HG03558 (cell line): ENCODE measurements around the gene WDSUB1.
A peak's percentile ranks its signal among the peaks of the same experiment; 100 is the strongest.

Experiments used
- ATAC-seq: cut with Tn5 transposase; IDR thresholded peaks from one replicate; pipeline ENCODE4 v1.9.1; 2021; ENCODE audit warnings: moderate number of reproducible peaks; ENCODE audit not compliant: unreplicated experiment; ENCODE audit errors: extremely low read depth

WDSUB1 gene, protein sequence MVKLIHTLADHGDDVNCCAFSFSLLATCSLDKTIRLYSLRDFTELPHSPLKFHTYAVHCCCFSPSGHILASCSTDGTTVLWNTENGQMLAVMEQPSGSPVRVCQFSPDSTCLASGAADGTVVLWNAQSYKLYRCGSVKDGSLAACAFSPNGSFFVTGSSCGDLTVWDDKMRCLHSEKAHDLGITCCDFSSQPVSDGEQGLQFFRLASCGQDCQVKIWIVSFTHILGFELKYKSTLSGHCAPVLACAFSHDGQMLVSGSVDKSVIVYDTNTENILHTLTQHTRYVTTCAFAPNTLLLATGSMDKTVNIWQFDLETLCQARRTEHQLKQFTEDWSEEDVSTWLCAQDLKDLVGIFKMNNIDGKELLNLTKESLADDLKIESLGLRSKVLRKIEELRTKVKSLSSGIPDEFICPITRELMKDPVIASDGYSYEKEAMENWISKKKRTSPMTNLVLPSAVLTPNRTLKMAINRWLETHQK

DNA sequence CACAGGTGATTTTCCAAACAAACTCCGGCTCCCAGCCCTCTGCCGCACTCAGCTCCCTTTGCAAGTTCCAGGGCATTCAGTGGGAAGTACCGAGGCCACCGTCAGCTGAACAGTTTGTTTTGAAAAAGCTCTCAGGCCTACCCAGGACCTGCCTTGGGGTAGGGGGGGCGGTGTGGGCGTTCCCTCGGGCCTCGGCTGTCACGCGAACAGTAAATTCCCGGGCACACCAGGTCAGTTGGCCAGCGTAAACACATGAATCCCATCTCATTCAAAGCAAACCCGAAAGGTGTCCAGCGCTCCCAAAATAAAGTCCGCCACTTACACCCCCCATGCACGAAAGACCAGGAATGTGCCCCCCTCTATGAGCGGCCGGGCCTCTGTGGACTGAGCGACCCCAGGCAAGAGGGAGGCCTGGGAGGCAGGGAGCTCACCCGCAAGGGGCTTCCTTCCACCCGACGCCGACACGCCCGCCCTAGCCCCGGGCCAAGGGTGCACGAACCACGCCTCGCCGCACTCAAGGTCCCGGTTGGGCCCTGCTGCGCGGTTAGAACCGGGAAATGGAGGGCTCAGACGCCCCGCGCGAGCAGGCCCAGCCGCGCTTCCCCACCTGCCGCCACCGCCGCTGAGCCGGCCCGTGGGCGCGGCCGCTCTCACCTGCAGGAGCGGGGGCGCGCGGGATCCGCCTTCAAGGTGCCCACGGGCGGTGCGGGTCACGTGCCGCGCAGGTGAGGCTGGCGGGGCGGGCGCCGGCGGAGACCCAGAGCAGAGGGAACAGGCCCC is at the start of gene WDSUB1:
Gene WDSUB1, minus strand, starts transcription at position 775 of the 780 bp plus-strand sequence. CDS start 3,634 bp downstream, outside the sequence.
- ATAC-seq, result peak; percentile 15

DNA sequence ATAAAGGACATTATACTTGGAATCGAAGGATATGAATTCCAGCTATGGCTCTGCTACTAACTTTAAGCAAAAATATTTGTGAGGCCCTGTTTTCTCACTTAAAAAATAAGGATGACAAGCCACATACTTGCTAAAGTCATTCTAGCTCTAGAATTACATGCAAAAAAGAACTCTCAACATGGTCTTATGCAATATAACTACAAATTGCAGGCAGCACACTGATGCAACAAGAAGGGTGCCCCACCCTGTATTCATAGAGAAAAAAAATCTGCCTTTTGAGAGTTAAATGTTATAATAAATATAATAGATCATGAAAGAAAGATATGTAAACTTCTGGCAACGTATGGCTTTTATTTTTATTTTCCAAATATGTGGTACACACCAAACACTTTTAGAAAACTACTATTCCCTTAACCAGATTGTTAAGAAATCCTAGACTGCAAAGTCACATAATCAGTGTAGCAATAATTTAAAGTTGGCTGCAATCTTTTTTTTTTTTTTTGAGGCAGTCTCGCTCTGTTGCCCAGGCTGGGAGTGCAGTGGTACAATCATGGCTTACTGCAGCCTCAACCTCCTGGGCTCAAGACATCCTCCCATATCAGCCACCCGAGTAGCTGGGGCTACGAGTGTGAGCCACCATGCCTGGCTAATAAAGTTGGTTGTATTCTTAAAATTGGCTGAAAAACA is 40.2 kb upstream of the WDSUB1 start:
- no peak for ATAC-seq

DNA sequence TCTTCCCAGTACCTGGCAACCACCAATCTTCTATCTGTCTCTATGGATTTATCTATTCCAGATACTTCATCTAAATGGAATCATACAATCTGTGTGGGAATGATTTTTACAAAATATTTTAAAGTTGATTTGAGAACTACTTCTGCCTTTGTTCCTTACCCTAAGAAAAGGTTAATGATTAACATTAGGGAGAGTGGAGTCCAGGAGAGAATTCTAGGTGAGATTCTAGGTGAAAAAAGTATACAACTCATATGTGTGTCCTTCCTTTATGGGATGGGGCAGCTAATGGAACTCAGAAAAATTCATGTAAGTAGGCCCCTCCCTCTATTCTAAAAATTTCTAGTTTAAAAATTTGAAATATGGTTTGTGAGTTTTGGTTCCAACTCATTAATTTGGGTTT is 35.9 kb upstream of the WDSUB1 start:
- ATAC-seq, result no peak

DNA sequence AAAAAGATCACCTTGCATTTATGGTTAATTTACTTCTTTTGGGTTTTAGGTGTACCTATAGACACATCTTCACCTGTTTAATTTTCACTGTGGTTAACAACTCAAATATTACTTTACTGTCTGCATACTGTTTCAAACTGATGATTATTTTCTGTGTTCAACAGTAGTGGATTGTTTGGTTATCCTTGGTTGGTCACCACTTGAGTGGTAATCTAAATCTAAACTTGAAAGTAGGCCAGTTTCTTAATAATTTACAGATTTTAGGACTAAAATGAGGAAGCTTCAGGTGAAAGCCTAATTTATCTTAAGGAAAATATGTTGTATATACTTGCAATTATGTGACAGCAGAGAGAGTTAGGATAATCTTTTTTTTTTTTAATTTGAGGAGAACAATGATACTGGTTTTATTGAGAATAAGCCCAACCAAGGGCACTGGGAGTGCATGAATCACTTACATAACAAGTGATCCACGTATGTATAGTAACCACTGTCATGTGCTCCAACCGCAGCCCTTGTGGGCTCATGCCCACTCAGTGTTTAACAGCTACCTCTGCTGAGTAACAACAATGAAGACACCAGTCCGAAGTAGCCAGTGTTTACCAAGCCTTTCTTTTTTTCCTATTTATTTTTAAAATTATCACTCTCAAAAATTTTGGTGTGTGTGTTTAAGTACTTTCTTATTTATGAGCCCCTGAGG is 31.0 kb upstream of the WDSUB1 start:
- no peak for ATAC-seq

DNA sequence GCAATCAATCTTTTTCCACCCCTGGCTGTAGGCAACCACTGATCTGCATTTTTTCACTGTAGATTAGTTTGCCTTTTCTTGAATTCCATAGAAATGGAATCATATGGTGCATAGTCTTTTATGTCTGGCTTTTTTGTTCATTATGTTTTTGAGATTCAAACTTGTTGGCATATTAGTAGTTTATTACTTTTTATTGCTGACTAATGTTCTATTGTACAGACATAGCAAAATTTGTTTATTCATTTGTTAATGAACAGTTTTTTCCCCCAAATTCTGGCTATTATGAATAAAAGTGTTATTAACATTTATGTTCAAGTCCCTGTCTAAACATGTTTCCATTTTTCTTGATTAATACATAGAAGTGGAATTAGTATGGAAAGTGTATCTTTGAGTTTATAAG is 21.4 kb upstream of the WDSUB1 start:
- no peak for ATAC-seq

DNA sequence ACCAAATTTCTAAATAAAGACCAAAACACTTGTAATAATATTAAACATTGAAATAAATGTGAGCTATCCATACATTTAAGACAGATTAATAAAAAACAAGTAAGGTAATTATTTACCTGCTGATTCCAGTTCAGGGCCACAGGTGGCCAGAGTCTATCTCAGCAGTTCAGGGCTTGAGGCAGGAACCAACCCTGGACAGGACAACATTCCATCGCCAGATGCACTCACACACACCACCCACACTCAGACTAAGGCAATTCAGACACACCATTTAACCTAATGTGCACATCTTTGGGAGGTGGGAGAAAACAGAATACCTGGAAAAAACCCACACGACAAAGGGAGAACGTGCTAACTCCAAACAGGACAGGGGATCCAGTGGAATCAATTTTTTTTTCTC is 14.1 kb upstream of the WDSUB1 start:
- ATAC-seq, result no peak

DNA sequence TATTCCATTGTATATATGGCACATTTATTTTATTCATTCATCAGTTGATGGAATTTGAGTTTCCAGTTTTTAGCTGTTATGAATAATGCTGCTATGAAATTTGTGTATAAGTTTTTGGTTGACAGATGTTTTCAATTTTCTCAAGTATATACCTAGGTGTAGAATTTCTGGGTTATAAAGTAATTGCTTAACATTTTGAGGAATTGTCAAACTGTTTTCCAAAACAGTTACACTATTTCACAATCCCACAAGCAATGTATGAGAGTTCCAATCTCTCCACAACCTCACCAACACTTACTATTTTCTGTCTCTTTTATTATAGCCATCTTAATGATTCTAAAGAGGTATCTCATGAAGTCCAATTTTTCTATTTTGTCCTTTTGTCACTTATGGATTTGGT is 12.5 kb upstream of the WDSUB1 start:
- ATAC-seq, result no peak

DNA sequence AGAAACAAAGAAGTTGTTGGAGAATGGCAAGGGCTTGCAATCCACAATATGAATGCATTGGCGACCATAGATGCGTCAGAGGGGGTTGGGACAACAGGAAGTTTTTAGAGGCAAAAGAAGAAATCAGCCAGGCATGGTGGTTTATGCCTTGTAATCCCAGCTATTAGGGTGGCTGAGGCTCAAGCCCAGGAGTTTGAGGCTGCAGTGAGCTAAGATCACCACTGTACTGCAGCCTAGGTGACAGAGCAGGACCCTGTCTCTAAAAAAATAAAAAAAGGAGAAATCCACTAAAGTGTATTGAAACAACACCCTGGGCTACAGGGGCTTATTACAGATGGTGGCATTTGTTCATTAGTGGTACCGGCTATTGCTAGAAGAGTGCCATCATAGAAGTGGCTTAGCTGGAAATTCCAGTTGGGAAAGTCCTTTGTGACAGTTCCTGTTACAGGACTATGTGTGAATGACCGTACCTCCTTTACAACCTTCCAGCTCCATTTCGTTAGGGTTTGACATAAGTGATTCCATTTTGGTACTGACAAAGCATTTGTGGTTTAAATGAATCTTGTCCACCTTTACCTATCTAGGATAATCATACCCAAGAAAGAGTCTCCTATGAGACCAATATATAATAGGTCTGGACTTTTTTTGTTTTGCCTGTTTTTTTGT is 10.7 kb upstream of the WDSUB1 start:
- ATAC-seq, result no peak

DNA sequence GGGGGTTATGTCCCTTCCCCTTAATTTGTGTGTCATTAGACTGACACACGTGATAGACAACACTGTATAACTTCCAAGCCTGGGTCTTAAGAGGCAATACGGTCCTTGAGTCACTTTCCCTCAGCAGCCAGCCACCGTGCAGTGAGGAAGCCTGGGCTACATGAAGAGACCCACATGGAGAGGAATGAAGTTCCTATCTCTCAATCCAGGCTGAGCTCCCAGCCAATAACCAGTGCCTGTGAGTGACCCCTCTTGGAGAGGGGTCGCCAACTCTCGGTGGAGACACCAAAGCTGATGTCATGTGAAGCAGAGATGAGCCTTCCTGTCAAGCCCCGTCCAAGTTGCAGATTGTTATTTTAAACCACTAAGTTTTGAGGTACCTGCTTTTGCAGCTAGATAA is 5.7 kb upstream of the WDSUB1 start:
- ATAC-seq, result no peak

DNA sequence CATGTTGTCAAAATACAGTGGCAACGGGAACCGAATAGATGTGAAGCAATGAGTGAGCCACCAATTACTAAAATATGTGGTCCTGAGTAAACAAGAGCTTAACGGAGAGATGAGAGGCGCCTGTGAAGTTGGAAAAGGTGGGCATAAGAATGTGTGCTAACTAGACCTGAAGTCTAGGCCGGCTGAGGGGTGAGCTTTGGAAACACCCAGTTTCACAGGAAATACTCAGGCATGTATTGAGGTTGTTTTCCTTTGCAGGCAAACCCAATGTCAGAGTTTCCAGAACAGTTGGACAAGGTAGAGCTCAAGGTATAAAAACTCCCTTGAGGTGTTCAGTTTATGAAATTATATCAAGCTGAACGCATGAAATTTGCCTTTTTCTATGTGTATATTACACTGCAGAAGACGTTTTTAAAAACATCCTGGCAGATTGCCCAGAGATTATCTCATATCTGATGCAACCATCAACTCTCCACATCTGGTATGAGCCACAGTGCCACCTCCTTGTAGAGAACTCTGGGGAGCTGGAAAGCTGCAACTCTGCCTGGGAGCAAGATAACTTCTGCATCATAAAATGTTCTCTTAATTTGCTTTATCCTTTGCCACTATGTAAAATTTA is 3.9 kb upstream of the WDSUB1 start:
- no peak for ATAC-seq

DNA sequence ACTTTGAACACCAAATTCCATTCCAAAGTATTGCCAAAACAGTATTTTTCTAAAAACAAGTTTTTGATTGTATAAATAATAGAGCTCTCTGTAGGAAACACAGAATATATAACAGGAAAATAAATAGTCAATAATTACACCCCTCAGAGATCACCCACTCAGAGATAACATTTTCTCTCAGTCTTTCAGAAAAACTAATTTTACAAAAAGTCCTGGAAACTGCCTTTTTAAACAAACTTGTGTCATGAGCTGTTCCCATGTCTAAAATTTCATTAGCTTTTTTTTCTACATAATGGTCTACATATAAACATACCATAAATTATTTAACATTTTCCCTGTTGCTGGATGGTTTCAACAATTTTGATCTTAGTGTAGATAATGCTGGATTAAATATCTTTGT is 1.2 kb upstream of the WDSUB1 start:
- no peak for ATAC-seq

DNA sequence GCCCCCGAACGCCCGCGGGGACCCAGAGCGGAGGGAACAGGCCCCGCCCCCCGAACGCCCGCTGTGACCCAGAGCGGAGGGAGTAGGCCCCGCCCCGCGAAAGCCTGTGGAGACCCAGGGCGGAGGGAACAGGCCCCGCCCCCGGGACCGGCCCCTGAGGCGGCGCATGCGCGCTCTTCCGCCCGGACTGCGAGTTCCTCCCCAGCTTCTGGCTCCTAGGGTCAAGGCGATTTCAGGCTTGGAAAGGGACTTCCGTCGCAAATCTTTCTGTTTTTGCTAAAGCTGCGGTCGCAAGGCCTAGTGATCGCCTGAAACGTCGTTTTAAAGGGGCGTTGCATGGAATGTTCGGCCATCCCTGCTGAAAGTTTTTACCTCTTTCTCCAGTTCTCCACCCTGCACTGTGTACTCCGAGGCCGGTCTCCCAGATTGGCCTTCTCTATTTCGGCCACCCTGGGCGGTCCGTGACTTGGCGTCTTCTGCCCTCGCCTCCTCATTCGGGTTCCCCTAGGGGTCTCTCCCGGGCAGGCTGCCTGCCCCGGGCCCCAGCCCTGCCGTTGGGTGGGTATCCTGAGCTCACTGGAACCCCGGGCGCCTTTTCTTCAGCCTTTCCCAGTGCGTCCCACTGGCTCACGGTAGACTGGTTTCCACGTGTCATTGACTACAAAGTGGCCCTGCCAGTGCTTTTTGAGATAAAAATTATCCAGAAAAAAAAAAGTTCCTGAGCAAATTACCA is 372 bp upstream of the WDSUB1 start:
- peak; percentile 59 for ATAC-seq

DNA sequence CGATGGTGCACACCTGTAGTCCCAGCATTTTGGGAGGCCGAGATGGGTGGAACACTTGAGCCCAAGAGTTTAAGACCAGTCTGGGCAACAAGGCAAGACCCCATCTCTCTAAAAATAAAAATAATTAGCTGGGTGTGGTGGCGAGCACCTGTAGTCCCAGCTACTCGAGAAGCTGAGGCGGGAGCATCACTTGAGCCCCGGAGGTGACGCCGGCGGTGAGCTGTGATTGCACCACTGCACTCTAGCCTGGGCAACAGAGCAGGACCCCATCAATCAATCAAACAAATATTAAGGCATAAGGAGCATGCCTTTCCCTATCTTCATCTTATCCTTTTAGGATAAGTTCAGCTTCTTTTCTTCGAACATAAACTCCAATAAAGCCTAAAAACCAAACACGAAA is 1.1 kb downstream of the WDSUB1 start:
- no peak for ATAC-seq

DNA sequence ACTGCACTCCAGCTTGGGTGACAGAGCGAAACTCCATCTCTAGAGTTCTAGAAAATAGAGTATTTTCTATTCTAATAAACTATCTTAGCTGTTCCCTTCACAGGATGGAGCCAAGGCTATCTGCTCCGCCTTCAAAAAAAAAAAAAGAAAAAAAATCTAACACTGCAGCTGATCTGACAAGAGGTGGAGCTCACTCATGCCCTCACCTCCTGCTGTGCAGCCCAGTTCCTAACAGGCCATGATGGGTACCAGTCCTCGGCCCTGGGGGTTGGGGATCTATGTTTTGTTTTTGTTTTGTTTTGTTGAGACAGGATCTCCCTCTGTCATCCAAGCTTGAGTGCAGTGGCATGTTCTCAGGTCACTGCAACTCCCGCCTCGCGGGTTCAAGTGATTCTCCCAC is 3.0 kb downstream of the WDSUB1 start:
- ATAC-seq, result no peak

DNA sequence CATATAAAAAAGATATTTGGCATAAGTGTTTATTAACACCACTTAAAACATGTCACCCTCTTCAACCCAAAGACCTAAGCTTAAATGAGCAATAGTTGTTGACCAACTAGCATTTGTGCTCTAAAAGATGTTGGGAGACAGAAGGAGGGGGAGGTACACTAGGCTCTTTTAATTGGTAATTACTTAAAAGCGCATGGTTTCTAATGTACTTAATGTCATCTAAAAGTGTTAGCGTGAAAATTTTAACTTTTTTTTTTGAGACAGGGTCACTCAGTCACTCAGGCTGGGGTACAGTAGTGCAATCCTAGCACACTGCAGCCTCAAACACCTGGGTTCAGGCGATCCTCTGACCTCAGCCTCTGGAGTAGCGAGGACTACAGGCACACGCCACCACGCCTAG is 5.5 kb downstream of the WDSUB1 start:
- ATAC-seq, result no peak

DNA sequence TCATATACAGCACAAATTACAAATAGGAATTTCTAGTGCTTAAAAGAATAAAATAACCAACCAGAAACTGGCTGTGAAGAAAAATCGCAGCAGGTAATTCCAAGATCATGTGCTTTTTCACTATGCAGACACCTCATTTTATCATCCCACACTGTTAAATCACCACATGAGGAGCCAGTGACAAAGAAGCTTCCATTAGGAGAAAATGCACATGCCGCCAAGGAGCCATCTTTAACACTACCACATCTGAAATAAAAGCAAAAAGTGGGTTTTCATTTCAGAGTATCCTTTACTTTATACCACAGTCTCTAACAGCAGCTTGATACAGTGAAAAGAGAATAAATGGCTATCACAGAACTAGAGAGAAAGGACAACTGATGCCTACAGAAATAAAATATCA is 6.8 kb downstream of the WDSUB1 start:
- no peak for ATAC-seq

DNA sequence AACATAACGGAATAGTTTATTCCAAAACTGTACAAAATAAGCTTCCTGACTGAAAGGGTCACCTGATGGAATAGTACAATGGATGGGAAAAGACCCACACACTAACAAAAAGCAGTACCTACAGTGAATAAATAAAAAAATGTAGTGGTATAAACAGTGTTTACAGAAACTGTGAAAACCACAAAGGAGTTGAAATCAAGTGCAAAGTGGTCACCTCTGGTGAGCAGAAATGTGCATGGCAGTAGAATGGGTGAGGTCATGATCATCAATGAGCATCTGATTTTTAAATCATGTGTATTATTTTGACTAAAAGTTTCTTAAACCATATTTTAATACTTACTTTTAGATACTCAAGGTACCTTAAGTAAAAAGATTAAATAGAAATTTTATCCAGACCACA is 11.4 kb downstream of the WDSUB1 start:
- no peak for ATAC-seq

DNA sequence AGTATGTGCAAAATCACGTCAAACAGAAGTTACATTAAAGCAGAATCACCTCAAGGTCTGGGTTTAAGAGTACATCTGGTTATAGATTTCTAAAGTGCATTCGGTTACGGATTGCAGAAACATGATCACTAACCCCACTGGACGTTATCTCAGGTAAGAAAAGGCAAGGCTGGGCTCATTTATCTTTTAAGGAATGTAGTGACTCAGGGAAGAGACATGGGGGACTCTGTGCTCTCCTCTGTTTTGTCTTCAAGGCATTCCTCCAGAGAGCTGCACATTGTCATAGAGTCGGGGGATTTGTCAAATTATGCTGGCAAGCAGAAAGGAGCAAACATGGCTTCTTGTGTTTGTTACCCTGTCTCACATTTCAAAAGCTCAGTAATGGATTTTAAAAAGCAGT is 14.3 kb downstream of the WDSUB1 start:
- no peak for ATAC-seq
